ENCODE data around the gene PTX3.

DNA sequence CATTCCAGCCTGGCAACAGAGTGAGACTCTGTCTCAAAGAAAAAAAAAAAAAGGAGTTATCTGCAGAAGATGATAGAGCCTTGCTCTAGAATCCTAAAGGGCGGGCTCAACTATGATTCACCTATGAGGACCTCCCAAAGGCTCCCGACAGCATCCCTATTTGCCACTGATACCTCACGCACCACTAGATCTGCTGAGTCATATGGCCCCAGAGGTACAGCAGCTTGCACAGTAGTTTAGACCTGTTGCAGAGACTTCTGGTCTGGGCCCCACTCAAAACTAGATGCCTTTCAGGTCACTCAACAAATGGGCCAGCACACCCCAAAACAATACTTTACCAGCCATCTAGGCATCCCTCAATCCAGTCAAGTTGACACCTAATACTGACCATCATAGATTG is 38.1 kb upstream of the PTX3 start:
- no peak for TF ChIP-seq POLR2A (IDR thresholded peaks at IDR 0.05; ENCODE audit: low read length)
- no peak for TF ChIP-seq GATA1 (IDR thresholded peaks at IDR 0.05; ENCODE audit: low read depth, low read length)
